ENCODE measurements around the gene GPR87.

The GPR87 gene

DNA sequence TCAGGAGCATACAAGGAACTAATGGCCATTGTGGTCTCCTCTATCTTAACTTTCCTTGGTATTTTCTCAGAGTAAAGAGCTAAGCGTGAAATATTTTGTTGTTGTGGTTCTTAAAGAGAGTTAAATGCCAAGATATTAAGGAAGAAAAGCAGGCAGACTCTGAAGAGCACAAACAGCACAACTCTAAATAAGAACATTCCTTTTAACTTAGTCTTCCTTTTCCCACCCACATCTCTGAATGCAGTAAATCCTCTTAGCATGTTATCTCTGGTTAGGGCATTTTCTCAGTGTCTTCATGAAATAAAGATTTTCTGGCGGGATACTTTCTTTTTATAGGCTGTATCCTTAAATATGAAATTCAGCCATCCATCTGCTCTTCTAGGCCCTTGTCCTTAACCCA lies 1.5 kb downstream of the GPR87 start:
- no peak for DNase-seq

DNA sequence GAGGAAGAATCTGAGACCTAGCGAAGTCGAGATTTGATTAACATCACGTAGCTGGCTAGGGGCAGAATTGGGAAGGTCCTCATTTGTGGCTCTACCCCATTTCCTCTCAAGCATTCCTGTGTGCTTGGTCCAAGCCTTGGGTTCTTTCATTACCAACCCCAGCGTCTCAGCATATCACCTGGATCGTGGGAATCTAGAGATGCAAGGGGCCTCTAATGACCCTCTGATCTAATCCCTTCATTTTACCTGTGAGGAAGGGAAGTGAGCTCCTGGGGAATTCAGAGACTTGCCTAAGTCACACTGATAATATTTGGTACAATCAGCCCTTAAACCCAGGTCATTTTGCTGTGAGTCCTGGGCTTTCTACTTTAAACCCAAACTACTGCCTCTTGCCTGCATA lies 2.0 kb downstream of the GPR87 start:
- DNase-seq = no peak

- no peak for DNase-seq
Observed at GRCh38 chr3:151314137-151314536, 2.5 kb downstream of the GPR87 start.

DNA sequence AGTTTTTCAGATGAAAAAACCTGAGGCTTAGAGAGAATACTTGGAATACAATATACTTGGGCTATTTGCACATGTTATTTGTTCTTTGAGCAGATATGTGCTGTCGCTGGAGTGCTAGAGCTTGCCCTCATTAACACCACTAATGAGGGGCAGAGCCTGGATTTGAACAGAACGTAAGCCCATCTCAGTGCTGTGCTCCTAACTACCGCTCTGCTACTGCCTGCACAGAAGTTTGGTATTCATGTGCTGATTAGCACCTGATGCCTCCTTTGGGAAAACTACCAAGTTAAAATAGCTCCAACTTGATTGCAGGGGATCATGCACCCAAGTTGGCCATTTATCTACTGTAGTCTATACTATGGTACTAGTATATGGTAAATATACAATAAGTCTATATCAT lies 3.6 kb downstream of the GPR87 start:
- no peak for DNase-seq

- no peak for DNase-seq
Observed at GRCh38 chr3:151309566-151309965, 7.1 kb downstream of the GPR87 start.

DNA sequence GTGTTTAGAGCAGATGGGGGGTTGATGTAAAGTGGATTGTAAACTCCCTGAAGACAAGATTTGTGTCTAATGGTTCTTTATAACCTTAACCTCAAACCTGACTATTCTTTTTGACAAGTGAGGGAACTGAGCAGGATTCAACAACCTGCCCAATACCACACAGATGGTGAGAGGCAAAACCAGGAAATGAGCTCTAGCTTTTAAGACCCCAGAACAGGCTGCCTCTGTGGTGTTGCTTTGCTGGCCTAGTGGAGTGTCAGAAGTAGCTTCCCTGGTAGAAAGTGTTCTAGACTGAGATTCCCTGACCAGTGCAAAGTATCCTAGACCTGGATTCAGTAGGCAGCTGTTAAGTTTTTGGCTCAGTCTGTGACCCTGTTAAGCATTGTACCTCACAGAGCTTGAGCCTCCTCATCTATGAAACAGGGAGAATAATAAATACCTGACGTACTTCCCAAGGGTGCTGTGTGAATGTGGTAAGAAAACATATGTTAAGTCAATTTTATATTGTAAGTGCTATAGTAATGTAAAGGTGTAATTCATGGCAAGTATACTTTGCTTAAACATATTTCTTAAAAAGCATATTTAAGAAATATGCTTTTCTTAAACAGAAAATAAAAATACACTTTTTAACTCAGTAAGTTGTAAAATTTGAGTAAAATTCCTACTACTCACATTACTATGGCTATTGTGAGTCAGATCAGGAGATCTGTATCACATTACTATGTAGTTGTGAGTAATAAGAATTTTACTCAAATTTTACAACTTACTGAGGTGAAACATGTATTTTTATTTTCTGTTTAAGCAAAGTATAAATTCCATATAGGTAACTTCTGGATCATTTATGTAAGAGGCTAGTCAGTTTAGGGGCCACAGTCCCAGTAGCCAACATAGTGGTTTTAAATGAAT lies 8.8 kb downstream of the GPR87 start:
- DNase-seq = no peak

DNA sequence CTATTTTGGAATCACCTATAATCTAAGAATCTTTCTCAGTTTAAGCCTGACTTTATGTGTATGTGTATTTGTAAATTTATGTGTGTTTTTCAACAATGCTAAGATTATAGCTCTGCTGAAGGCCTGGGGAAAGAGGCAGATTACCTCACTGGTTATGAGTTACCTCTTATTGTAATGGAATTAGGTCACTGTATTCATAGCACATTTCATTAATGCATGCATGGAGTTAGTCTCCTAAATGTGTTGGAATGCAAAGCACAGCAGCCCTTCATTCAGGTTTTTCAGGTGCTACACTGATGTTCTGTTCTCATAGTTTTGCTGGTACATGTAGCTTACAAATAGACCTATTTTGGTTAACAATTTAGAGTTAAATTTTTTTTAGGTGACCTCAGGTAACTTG lies 9.5 kb downstream of the GPR87 start:
- no peak for DNase-seq

DNA sequence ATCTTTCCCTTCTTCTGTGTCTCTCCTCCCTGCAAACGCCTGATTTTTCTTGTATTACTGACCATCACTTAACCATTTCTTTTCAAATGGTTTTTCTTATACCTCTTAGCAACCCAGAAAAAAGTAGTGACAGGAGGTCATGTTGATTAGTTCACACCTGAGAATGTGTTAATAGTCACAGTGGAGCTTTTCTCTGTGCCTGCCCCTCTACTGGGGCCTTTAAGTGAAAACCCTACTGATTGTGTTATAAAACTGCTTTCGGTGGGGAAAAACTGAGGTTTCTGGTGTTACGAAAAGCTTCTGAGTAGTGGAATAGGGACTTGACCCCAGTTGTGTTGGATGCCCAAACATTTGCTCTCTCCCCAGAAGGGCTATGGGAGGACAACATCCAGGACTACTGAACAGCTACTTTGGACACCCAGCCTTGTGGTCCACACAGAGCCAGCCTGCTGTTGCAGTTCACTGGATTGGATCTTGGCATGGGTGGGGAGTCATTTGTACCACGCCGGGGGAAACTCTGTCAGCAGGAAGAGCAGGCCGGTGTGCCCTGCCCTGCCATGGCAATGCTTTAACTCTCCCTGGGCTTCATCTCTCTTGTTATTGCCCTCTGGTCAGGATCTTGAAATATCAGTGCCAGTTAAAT lies 10.3 kb downstream of the GPR87 start:
- DNase-seq = no peak

GRCh38 chr3:151305775-151306151 lies 10.9 kb downstream of the GPR87 start:
- no peak for DNase-seq

- no peak for DNase-seq
Observed at GRCh38 chr3:151305060-151305774, 11.4 kb downstream of the GPR87 start.

GRCh38 chr3:151303751-151304150 lies 12.9 kb downstream of the GPR87 start:
- DNase-seq = no peak

DNA sequence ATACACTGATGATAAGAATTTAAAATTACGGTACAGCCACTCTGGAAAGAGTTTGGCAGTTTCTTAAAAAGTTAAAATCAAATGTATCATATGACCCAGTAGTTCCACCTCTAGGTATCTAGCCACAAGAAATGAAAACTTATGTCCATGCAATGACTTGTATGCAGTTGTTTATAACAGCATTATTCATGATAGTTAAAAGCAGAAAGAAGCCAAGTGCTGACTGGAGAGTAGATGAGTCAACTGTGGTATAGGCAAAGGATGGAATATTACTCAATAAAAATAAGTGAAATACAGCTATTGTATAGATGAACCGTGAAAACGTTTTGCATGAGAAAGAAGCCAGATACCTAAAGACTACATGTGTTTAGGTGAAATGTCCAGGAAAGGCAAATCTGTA lies 14.8 kb downstream of the GPR87 start:
- DNase-seq = no peak

- DNase-seq = no peak
Observed at GRCh38 chr3:151300539-151300938, 16.1 kb downstream of the GPR87 start.

- DNase-seq = no peak
Observed at GRCh38 chr3:151299006-151299405, 17.6 kb downstream of the GPR87 start.

- no peak for DNase-seq
Observed at GRCh38 chr3:151297429-151297828, 19.2 kb downstream of the GPR87 start.

- DNase-seq = no peak
Observed at GRCh38 chr3:151296226-151296625, 20.4 kb downstream of the GPR87 start.

- DNase-seq = no peak
Observed at GRCh38 chr3:151293127-151293526, 23.5 kb downstream of the GPR87 start.

- DNase-seq = no peak
Observed at GRCh38 chr3:151290673-151291072, 25.9 kb downstream of the GPR87 start.

- DNase-seq = no peak
Observed at GRCh38 chr3:151289445-151289844, 27.2 kb downstream of the GPR87 start.

DNA sequence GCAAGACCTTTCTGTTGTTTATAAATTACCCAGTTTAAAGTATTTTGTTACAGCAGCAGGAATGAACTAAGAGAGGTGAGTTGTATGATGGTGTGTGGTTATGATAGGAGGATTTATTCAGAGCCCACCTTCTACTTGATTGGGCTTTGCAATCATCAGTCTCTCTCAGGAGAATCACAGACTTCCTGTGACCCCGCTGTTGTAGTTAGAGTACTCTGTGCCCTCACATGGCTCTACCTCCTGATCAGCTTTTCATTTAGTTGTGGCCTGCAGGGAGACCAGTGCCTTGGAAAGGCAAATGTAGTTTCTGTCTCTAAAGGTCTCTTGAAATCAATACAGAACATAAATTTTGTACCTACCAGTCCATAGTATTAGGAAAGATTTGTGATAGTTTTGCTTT lies 30.7 kb downstream of the GPR87 start:
- DNase-seq = no peak

GRCh38 chr3:151283907-151284461 lies 32.6 kb downstream of the GPR87 start:
- no peak for DNase-seq

DNA sequence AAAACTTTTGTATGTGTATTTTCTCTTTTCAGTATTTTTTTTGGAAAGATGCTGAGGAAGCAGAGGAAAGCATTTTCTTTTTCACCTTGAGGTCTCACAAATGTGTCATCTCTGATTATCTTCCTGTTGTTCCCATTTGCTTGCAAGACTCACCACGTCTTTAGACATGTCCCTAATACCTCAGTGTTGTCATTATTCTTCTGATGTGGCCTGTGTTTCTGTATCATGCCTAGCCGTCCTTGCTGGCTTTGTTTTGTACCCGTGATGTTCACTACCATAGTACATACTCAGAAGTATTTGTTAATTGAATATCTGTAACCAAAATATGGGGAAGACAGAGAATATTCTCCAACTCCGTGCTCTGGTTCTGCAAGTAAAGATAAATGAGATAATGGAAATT lies 33.2 kb downstream of the GPR87 start:
- no peak for DNase-seq

DNA sequence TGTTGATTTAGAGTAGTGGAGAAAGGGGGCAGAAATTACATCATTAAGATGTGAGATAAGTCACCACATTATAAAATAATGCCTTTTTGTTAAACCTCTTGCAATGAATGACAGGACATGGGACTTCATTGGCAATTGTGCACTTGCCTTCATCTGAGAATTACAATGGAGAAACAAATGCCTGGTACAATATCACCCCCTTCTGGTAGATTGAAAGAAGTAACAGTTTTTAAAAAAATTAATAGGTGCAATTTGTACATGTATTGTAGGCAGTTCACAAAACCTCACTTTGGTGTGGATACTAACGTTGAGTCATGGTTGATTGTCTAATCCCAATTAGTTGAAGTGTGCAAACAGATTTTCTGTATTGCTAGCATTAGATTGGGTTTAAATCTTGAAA lies 33.7 kb downstream of the GPR87 start:
- DNase-seq = peak; percentile 36

Data from NCI-H1417 treated with DMSO at 0.1 percent for 48 hours (cell line).